ENCODE results near the gene PLAGL1.
"Not testable (repeated sequence)": the region's sequence is repeated elsewhere in the genome, so short reads cannot be mapped to it uniquely, and the experiment has no call there.

PLAGL1 gene, protein sequence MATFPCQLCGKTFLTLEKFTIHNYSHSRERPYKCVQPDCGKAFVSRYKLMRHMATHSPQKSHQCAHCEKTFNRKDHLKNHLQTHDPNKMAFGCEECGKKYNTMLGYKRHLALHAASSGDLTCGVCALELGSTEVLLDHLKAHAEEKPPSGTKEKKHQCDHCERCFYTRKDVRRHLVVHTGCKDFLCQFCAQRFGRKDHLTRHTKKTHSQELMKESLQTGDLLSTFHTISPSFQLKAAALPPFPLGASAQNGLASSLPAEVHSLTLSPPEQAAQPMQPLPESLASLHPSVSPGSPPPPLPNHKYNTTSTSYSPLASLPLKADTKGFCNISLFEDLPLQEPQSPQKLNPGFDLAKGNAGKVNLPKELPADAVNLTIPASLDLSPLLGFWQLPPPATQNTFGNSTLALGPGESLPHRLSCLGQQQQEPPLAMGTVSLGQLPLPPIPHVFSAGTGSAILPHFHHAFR

DNA sequence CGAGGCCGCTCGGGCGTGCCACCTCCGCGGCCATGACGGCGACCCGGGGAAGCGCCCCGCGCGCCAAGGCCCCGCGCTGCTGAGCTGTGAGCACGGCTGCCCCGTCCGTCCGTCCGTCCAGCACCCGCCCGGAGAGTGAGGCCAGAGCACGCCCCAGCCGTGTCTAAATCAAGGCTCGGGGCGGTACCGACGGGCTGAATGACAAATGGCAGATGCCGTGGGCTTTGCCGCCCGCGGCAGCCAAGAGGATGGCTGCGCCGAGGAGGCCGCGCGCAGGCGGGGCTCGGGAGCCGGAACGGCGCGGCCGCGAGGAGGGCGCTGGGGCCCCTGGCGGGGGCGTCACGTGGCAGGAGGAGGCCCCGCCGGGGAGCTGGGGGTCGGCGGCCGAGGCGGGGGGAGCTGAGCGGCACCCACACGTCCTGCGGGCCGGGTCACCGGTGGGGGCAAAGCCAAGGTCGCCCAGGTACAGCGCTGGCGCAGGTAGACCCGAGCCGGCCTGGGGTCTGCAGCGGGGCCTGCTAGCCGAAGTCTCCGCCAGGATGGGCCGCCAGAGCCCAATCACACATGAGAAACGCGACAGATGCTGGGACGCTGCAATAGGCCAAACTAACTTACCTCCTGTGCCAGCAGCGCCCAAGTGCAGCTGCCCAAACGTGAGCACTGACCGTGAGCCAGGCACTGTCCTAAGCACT, at the start of gene PLAGL1:
Gene PLAGL1, minus strand, starts transcription at position 140 of the 692 bp plus-strand sequence. CDS start 60,123 bp downstream, outside the sequence.
- DNase-seq (ENCODE audit: low spot score): no peak

DNA sequence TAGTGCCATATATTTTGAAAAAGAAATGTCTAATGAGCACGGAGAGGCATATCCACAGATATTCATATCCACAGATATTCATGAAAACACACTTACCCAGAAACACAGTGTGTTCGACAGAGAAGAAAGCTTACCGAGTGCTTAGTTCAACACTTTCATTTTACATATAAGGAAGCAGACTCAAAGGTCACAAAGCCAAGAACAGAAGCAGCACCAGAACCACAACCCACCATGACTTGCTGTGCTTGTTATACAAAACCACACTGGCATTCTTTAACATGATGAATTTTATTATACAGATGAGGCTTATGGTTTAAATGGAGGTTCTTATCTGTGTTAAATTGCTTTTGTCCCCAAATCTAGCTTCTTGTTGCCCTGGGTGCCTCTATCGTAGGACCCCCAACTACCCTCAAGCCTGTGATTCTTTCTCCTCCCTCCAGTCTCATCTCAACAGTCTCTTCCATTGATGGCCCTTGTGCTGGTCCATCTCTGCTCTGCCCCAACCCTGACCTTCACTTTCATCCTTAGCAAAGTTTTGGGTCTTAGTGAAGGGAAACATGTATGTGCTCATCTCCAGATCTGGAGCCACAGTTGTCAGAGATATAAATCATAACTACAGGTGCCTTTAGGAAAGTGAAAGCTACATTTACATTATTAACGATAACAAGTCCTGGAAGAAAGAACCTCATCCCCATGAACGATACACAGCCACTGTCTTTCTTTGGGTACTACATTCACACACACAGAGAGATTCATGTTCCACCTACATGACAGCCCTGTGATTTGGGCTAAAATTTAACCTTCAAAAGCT, 47.3 kb upstream of the PLAGL1 start:
- no peak for DNase-seq (ENCODE audit: low spot score)

DNA sequence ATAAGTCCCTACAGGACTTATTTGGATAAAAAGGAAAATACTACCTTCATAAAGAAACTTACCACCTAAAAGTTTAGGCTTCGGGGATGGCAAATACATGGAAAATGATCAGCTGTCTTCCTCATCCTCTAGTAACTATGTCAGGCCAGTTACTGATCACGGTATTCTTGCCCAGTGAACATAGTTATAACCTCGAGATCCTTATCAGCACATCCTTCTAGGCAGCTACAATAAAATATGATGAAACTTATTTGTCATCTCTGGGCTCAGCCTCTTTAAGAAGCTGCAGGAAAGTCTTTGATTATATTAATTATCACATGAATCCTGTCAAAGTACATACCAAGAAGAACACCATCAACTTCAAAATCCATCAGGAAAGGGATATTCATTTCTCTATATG, 45.5 kb upstream of the PLAGL1 start:
- DNase-seq (ENCODE audit: low spot score): no peak

DNA sequence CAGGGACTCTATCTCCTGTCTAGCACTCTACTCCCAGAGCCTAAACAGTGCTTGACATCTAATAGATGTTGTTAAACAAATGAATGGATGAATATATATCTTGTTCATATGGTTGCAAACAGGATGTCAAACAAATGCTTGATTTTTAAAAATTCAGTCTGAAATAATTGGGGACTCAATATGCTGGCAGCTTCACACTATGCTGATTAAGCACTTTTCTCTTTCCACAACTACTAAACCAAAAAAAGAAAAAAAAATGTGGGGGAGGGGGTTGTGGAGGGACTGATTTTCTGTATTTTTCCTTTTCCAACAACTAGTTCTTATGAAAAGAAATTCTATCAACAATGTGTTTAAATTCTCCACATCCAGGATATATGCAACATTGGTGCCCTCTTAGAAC, 44.4 kb upstream of the PLAGL1 start:
- DNase-seq (ENCODE audit: low spot score): no peak

DNA sequence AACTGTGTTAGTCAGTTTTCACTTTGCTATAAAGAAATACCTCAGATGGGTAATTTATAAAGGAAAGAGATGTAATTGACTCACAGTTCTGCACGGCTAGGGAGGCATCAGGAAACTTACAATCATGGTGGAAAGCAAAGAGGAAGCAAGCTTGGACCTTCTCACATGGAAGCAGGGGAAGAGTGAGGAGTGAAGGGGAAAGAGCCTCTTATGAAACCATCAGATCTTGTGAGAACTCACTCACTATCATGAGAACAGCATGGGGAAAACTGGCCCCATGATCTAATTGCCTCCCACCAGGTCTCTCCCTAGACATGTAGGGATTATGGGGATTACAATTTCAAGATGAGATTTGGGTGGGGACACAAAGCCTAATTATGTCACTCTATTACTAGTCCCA, 41.3 kb upstream of the PLAGL1 start:
- no peak for DNase-seq (ENCODE audit: low spot score)

DNA sequence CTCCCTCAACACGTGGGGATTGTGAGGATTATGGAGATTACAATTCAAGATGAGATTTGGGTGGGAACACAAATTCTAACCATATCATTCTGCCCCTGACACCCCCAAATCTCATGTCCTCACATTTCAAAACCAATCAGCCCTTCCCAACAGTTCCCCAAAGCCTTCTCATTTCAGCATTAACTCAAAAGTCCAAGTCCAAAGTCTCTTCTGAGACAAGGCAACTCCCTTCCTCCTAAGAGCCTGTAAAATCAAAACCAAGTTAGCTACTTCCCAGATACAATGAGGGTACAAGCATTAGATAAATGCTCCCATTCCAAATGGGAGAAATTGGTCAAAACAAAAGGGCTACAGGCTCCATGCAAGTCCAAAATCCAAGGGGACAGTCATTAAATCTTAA, 39.6 kb upstream of the PLAGL1 start:
- no peak for DNase-seq (ENCODE audit: low spot score)

DNA sequence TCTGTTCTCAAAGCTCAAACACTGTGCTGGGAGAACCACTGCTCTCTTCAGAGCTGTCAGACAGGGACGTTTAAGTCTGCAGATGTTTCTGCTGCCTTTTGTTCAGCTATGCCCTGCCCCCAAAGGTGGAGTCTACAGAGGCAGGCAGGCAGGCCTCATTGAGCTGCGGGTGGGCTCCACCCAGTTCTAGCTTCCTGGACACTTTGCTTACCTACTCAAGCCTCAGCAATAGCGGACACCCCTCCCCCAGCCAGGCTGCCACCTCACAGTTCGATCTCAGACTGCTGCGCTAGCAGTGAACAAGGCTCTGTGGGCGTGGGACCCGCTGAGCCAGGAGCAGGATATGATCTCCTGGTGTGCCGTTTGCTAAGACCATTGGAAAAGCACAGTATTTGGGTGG, 38.6 kb upstream of the PLAGL1 start:
- not testable (repeated sequence) for DNase-seq (ENCODE audit: low spot score)

DNA sequence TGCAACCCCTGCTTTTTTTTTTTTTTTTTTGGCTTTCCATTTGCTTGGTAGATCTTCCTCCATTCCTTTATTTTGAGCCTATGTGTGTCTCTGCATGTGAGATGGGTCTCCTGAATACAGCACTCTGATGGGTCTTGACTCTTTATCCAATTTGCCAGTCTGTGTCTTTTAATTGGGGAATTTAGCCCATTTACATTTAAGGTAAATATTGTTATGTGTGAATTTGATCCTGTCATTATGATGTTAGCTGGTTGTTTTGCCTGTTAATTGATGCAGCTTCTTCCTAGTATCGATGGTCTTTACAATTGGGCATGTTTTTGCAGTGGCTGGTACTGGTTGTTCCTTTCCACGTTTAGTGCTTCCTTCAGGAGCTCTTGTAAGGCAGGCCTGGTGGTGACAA, 36.9 kb upstream of the PLAGL1 start:
- DNase-seq (ENCODE audit: low spot score): not testable (repeated sequence)

DNA sequence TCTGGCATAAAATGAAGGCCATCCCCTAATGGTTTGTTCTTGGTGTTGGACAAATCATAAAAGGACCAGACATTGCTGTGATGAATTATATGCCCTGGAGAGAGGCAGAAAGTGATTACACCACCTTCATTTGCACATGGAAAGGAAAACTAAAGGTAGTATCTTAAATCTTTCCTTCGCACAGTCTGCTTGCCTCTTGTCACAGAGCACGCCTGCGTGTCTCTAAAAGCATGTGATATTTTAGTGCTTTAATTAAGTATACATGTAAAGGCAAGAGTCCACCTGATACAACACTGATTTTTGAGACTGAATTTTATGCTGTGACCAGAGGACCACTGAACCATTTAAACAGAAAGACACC, 28.8 kb upstream of the PLAGL1 start:
- no peak for DNase-seq (ENCODE audit: low spot score)

DNA sequence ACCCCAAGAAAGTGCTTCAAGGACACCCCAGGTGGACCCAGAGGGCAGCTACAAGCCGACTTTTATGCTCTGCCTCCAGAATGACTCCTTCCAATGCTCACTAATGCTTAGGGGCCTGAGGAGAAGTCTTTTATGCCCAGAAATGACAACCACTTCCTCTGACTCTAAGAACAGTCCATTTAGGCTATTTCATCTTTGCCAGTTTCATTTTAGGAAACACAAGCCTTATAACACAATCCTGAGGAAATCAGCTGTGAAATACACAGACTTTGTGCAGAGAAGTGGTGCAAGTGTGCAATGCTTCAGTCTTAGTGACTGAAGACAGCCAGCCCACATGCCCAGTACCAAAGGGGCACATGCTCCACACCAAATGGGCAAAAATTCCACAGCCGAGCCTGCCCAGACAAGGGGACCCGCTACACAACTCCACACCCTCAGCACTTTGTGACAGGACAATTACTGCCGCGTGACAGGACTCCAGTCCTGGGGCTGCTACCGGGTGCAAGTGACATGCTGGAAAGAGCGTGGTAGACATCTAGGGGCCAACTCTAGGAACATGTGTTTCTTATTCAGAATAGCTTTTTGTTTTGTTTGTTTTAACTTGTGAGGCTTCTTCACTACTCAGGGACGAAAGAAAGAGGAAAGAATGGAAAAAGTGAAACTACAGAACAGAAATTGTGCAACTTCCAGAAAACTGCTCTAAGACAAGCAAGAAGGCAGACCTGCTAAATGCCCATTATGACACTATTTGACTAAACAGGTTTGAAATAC, 28.2 kb upstream of the PLAGL1 start:
- no peak for DNase-seq (ENCODE audit: low spot score)

DNA sequence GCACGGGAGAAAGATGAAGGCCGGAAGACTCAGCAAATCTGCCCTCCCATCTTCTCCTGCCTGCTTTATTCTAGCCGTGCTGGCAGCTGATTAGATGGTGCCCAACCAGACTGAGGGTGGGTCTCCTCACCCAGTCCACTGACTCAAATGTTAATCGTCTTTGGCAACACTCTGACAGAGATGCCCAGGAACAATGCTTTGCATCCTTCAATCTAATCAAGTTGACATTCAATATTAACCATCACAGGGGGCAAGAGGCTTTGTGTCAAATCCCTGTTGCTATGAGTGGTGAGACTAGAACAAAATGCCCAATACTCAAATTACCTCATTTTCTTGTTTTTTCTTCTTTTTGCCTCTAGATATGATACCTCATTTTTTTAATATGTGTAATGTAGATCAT, 27.4 kb upstream of the PLAGL1 start:
- no peak for DNase-seq (ENCODE audit: low spot score)

DNA sequence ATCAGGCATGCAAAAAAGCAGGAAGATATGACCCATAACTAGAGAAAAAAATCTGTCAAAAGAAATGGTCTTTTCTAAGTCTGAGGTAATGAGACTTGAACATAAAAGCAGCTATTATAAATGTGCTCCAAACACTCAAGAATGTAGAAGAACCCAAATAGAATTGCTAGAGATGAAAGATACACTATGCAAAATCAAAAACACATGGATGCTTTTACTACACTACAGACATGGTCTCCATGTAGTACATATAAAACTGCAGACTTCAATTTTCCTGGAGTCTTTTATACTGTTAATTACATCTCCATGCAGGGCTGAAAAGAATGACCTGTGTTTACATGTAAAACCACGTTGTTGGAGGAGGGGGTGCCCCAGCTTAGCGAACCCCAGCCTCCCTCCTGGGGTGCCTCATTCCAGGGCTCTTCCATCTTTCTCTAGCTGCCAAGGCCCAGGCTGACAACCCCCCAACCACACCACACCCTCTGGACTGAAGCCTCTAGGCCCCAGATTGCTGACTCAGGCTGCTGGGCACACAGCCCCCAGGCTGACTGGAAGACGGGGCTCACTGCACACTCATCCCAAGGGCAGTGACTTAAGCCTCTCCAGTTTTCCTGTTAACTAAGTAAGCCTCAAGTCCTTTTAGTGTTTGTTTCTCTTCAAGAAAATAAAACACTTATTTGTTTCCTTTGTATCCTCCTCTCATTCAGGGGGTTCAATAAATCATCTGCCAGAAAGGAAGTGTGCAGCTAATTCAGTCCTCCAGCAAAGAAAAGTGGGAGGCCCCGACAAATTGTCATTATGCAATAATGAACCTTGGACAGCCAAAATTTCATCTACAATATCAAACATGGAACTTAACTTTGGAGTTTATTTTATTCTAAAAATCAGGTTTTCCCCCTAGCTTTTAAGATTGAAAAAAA, 26.0 kb upstream of the PLAGL1 start:
- DNase-seq (ENCODE audit: low spot score): no peak

DNA sequence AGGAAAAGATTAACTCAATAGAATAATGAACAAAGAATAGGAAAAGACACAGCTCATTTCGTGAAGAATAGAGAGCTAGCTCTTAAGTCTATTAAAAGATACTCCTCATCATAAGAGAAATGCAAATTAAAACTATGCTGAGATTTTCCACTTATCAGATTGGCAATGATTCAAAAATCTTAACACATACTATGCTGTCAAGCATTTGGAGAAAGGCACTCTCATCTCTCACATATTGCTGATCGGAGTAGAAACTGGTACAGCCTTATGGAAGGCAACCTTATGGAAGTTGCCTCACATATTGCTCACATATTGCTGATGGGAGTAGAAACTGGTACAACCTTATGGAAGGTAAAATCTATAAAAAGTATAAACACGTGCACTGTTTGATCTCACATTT, 21.4 kb upstream of the PLAGL1 start:
- DNase-seq (ENCODE audit: low spot score): no peak

DNA sequence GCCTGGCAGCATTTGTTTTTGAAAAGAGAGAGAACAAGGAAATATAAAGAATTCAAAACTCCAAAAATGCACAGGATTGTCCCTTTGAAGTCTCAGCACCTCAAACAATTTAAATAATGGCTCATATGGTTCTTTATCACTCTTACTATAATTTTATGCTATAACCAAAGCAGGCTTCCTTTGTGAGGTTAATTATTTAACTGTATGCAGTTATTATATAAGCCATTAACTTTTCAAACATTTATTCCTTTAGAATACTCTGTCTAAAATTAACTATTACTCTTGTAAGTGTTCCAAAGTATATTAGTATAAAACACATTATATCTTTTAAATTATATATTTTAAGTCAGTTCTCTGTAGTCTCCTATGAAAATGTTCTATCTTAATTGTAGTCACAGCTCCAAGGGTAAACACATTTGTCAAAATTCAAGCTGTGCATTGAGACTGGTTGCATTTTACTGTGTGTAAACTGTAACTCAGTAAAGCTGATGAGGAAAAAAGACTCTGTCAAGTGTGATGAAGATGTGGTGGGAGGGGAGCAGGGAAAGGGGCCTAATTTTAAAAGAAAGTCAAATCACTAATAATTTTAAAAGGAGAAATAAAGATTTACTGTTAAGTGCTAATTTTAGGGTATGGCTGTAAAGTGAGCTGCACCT, 20.0 kb upstream of the PLAGL1 start:
- no peak for DNase-seq (ENCODE audit: low spot score)

DNA sequence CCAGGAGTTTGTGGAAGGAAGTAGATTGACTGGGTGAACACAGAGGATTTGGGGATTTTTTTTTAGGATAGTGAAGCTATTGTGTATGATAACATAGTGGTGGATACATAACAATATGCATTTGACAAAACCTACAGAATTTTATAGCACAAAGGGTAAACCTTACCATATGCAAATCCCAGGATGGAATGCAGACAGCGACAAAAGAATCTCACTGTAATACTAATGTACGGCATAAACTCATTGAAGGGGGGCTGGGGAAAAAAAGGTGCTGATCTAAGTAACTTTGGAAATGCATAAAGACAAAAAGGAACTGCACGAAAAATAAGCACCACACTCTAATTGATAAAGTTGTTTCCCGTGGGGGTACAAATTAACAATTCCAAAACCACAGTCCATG, 15.2 kb upstream of the PLAGL1 start:
- DNase-seq (ENCODE audit: low spot score): no peak

DNA sequence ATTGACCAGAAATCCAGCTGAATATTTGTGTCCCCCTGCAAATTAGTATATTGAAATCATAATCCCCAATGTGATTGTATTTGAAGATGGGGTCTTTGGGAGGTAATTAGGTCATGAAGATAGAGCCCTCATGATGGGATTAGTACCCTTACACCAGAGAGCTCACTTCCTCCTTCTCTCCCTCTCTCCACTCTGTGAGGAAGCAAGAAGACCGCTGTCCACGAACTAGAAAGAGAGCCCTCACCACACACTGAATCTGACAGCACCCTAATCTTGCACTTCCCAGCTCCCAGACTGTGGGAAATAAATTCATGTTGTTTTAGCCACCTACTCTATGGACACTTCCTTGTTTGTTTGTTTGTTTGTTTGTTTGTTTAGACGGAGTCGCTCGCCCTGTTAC, 11.9 kb upstream of the PLAGL1 start:
- no peak for DNase-seq (ENCODE audit: low spot score)

DNA sequence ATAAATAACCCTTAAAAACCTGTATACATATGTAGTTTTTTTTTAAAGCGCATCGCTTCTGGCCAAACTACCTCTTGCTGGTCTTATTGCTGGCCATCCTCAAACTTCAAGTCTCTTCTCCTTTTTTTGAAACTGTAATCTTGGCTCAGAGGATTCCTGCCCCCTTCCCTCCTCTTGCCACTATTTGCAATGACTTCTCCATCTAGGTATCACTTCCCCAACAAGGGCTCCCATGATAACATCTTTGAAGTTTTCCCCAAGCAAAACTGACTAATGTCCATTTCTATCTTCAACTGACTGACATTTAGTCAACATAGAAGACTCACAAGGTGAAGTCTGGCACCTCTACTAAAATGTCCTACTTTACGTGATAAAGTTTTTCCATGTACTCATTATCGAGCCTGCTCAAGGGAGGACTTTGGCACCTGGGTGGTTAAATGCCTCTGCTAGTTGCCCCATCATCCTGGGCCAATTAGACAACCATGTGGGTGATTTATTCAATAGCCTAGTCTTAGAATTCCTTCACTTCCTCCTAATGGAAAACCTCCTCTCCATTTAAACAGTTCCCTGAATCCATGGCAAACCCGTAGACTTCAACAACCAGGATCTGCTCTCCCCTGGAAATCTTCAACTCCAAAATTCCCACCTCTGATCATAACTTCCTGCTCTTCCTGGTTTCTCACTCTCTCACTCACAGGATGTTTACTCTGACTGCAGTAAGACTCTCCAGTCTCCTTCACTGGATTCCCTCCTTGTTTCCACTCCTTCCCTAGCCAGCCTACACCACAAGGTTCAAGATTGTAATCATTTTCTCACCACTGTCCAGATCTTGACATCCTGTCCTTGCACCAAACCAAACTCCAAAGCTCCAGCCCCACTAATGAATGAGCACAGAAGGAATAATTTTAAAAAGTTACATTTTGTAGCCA, 9.4 kb upstream of the PLAGL1 start:
- DNase-seq (ENCODE audit: low spot score): no peak

DNA sequence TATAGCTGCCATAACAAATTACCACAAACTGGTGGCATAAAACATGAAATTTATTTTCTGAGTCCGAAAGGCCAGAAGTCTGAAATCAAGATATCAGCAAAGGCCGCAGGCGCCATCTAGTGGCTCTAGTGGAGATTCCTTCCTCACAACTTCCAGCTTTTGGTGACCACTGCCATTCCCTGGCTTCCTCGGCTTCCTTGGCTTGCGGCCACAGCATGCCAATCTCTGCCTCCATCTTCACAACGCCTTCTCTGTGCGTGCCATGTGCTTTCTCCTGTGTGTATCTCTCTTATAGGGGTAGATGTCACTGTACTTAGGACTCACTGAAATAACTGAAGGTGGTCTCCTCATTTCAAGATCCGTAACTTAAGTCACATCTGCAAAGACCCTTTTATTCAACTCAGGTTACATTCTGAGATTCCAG, 5.4 kb upstream of the PLAGL1 start:
- DNase-seq (ENCODE audit: low spot score): peak; percentile 67

DNA sequence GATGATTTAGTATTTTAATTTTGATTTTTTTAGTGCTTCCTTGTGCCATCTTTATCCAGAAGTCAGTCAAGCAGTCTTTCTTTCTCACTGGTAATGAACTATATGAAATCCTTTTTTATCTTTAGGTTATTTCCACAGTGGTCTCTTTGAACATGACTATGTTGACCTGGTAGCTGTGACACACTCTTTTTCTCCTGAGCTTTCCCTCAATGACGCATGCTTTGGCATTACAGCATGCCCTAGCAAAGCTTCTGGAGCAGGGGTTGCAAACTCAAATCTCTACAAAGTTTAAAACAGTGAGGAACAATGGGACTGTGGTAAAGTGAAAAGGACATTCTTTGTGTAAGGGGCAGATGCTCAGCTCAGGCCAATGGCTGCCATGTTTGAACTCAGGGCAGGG, 4.5 kb upstream of the PLAGL1 start:
- no peak for DNase-seq (ENCODE audit: low spot score)

All from COLO829 (cell line).